B cell (primary cell): ENCODE measurements around the gene ACOT9. TPM values are rescaled to one million over a fixed set of nuclear protein-coding genes. Genes with fewer than 3 reads are reported as not detected.

ENCODE experiments used
- ATAC-seq: fragments of 200-7000 bp; cut with Tn5 transposase; one replicate; pipeline ENCODE4 v1.10.0; 2021; ENCODE audit warnings: low read depth, mild to moderate bottlenecking, moderate number of reproducible peaks, moderate library complexity
- CTCF ChIA-PET: fragments of 350-600 bp; sonication (Branson Sonifier 250); formaldehyde crosslinking; loops from one replicate; lab custom pipeline; 2021; ENCODE audit warnings: antibody characterized with exemption, inconsistent platforms; lab: Charles Lee
- POLR2A ChIA-PET: fragments of 350-600 bp; sonication (Branson Sonifier 250); formaldehyde crosslinking; loops from one replicate; lab custom pipeline; 2021; ENCODE audit warnings: antibody characterized with exemption; lab: Charles Lee
- DNase-seq: peaks from one replicate; pipeline ENCODE4 v3.0.0; 2013
- H2AFZ ChIP-seq: 2 replicates; pipeline ENCODE4 v1.6.1; 2012; ENCODE audit warnings: mild to moderate bottlenecking, low read depth, low read length; ENCODE audit not compliant: insufficient read depth, poor library complexity, severe bottlenecking
- H3K27ac ChIP-seq, 2 donors: 1 replicate in 1 of 2; 2 replicates in 1 of 2; pipeline ENCODE4 v1.5.1; 2012 to 2013; ENCODE audit warnings: low read length in 2 of 2, mild to moderate bottlenecking in 2 of 2, moderate library complexity in 1 of 2
- H3K27me3 ChIP-seq, 4 experiments: fragments of 200-600 bp in 1 of 4; sonication (generic) in 1 of 4; replicated peaks in 1 of 4; 1 replicate in 2 of 4; 2 replicates in 2 of 4; pipeline versions ENCODE4 v1.6.1 to v1.7.0; 2013 to 2016; ENCODE audit warnings: low read length in 3 of 4, mild to moderate bottlenecking in 2 of 4, mixed read lengths in 1 of 4, moderate library complexity in 1 of 4; ENCODE audit not compliant: insufficient read depth in 4 of 4, control insufficient read depth in 3 of 4; ENCODE audit errors: control extremely low read depth in 1 of 4
- H3K36me3 ChIP-seq, 2 experiments: replicated peaks in 1 of 2; 1 replicate in 1 of 2; 2 replicates in 1 of 2; pipeline versions ENCODE4 v1.6.1 to v1.7.1; 2013; ENCODE audit warnings: low read length in 1 of 2; ENCODE audit not compliant: insufficient read depth in 2 of 2, control insufficient read depth in 1 of 2; ENCODE audit errors: control extremely low read depth in 1 of 2, extremely low read depth in 1 of 2
- H3K4me1 ChIP-seq, 2 donors: fragments of 200-600 bp in 1 of 2; sonication (generic) in 1 of 2; 1 replicate in 1 of 2; 2 replicates in 1 of 2; pipeline versions ENCODE4 v1.5.1 to v1.6.1; 2013 to 2017; ENCODE audit warnings: low read length in 2 of 2; ENCODE audit not compliant: control insufficient read depth in 2 of 2, insufficient read depth in 2 of 2
- H3K4me2 ChIP-seq: replicated peaks from 2 replicates; pipeline ENCODE3; 2012; ENCODE audit warnings: mild to moderate bottlenecking, low read depth, low read length; ENCODE audit not compliant: poor library complexity, severe bottlenecking
- H3K4me3 ChIP-seq, 5 experiments: fragments of 200-600 bp in 1 of 5; sonication (generic) in 1 of 5; 1 replicate in 3 of 5; 2 replicates in 2 of 5; pipeline versions ENCODE4 v1.5.1 to v1.7.0; 2011 to 2016; ENCODE audit warnings: low read length in 4 of 5, mild to moderate bottlenecking in 4 of 5, low read depth in 2 of 5, control low read depth in 1 of 5, moderate library complexity in 1 of 5; ENCODE audit not compliant: insufficient read depth in 1 of 5; ENCODE audit errors: control extremely low read depth in 1 of 5, extremely low read depth in 1 of 5
- H3K79me2 ChIP-seq: fragments of 200-600 bp; sonication (generic); one replicate; pipeline ENCODE4 v1.6.0; 2016; ENCODE audit warnings: low read length; ENCODE audit not compliant: control insufficient read depth, insufficient read depth
- H3K9ac ChIP-seq: fragments of 200-600 bp; sonication (generic); 2 replicates; pipeline ENCODE4 v1.6.1; 2017; ENCODE audit warnings: mild to moderate bottlenecking, low read length, moderate library complexity
- H3K9me3 ChIP-seq, 3 donors: one replicate each; pipeline versions ENCODE4 v1.6.1 to v1.7.1; 2013; ENCODE audit warnings: low read length in 2 of 3; ENCODE audit not compliant: control insufficient read depth in 2 of 3, insufficient read depth in 1 of 3; ENCODE audit errors: control extremely low read depth in 1 of 3
- H4K20me1 ChIP-seq: 2 replicates; pipeline ENCODE4 v1.6.0; 2012; ENCODE audit warnings: mild to moderate bottlenecking, low read length; ENCODE audit not compliant: insufficient read depth, control insufficient read depth, poor library complexity, severe bottlenecking
- H3K27ac Mint-ChIP-seq: one replicate; pipeline ENCODE4 v1.8.0; 2021; ENCODE audit warnings: mixed read lengths
- H3K27me3 Mint-ChIP-seq: one replicate; pipeline ENCODE4 v1.8.0; 2021; ENCODE audit warnings: mixed read lengths
- H3K4me1 Mint-ChIP-seq: one replicate; pipeline ENCODE4 v1.8.0; 2021; ENCODE audit warnings: mixed read lengths
- H3K4me3 Mint-ChIP-seq: one replicate; pipeline ENCODE4 v1.8.0; 2021; ENCODE audit warnings: mixed read lengths
- H3K9me3 Mint-ChIP-seq: one replicate; pipeline ENCODE4 v1.8.0; 2022; ENCODE audit warnings: mixed read lengths; ENCODE audit not compliant: insufficient read depth
- CTCF ChIP-seq: fragments of 200-600 bp; IDR thresholded peaks from one replicate; pipeline ENCODE4 v1.8.0; 2022; ENCODE audit warnings: antibody characterized with exemption, mild to moderate bottlenecking
- EZH2 ChIP-seq: IDR thresholded peaks from 2 replicates; pipeline ENCODE4 v1.6.1; 2012; ENCODE audit warnings: borderline replicate concordance, low read depth, mild to moderate bottlenecking, moderate library complexity, low read length; ENCODE audit not compliant: insufficient read depth, poor library complexity, severe bottlenecking
- WGBS: methylation state at CpG from one replicate; pipeline ENCODE4 v1.1.5; 2013; ENCODE audit warnings: missing lambda C conversion rate; ENCODE audit not compliant: insufficient coverage; 5-methylcytosine and 5-hydroxymethylcytosine counted together
- intact Hi-C: fragments of 100-400 bp; cut with micrococcal nuclease; formaldehyde crosslinking; loops from one replicate; pipeline ENCODE4 v1.10.0; 2022
- polyA plus RNA-seq: library from polyadenylated mRNA; depleted of rRNA; stranded (reverse); fragments of >200 nt; gene quantifications from 2 replicates; pipeline ENCODE4 v1.2.3, GENCODE V29; 2012
- total RNA-seq, 2 donors: library from RNA; stranded (reverse); fragments of 120-200 nt in 1 of 2; gene quantifications; 1 replicate in 1 of 2; 2 replicates in 1 of 2; pipeline versions ENCODE4 v1.2.3 to v1.2.4, GENCODE V29; 2013 to 2022

ACOT9 gene
- total and polyA plus RNA-seq, 2 donors (not counting 1 experiment from before 2014, with no cell fraction given): 23.9 to 31.3 TPM

GRCh38 chrX:23731951-23732350, 11.1 kb downstream of the ACOT9 start:
- ATAC-seq (no peak), DNase-seq (no peak)
- ChIA-PET POLR2A (interaction anchor here (0.6 kb wide), 1 partner anchor 12 kb away, joined by 3 read pairs; no protein-coding TSS in a partner anchor), CTCF (interaction anchor here (1.3 kb wide), 1 partner anchor 170 kb away, joined by 4 read pairs; no protein-coding TSS in a partner anchor)
- H3K4me1 ChIP-seq: peaks cover 4 to 8% of the 10 kb centered on the region in 2 donors
- no peak overlapping the region for H3K4me2 ChIP-seq
- no peak overlapping the region for H3K9ac ChIP-seq
- H3K27ac ChIP-seq: no peak overlapping the region
- Mint-ChIP-seq H3K9me3 (no peaks in the 10 kb centered on the region), H3K4me3 (no peak overlapping the region), H3K27ac (no peak overlapping the region), H3K4me1 (peaks cover 18% of the 10 kb centered on the region), H3K27me3 (no peaks in the 10 kb centered on the region)
- H3K36me3 ChIP-seq: peaks cover 3 to 16% of the 10 kb centered on the region in 2 experiments
- no peaks in the 10 kb centered on the region for H3K9me3 ChIP-seq
- no peak for TF ChIP-seq CTCF
- no peak for TF ChIP-seq EZH2
- no CpG with 5 or more reads among the region's 1 CpG for WGBS
- no peaks in the 10 kb centered on the region for H4K20me1 ChIP-seq
- H3K79me2 ChIP-seq: no peaks in the 10 kb centered on the region
- intact Hi-C loops: no loop called here
- H3K4me3 ChIP-seq: no peak overlapping the region
- no peaks in the 10 kb centered on the region for H3K27me3 ChIP-seq
- no peak overlapping the region for H2AFZ ChIP-seq

GRCh38 chrX:23729214-23729613, 13.9 kb downstream of the ACOT9 start:
- no peaks in the 10 kb centered on the region for H3K9me3 Mint-ChIP-seq
- no peak for ATAC-seq
- ChIA-PET CTCF (interaction anchor here (0.7 kb wide), 1 partner anchor 652 kb away, joined by 3 read pairs; no protein-coding TSS in a partner anchor), POLR2A (no interaction called here)
- Histone ChIP-seq H3K27ac (no peak overlapping the region), H3K36me3 (peaks cover 3 to 16% of the 10 kb centered on the region in 2 experiments), H3K79me2 (no peaks in the 10 kb centered on the region), H3K9ac (no peak overlapping the region), H2AFZ (no peak overlapping the region), H3K4me3 (no peak overlapping the region), H3K4me2 (no peak overlapping the region), H4K20me1 (no peaks in the 10 kb centered on the region), H3K4me1 (peaks cover 4 to 8% of the 10 kb centered on the region in 2 donors), H3K9me3 (no peaks in the 10 kb centered on the region), H3K27me3 (no peaks in the 10 kb centered on the region)
- no peak for DNase-seq
- intact Hi-C loops: no loop called here
- H3K4me3 Mint-ChIP-seq: no peak overlapping the region
- no peak overlapping the region for H3K27ac Mint-ChIP-seq
- TF ChIP-seq EZH2 (no peak), CTCF (no peak)
- 100% methylated on average over 1 of the region's 1 CpG for WGBS
- peaks cover 23% of the 10 kb centered on the region for H3K4me1 Mint-ChIP-seq
- no peaks in the 10 kb centered on the region for H3K27me3 Mint-ChIP-seq
